SK-N-MC (cell line): ENCODE data around the gene SLC26A1.

Source experiments
- EZH2 ChIP-seq: fragments of 200-600 bp; sonication (generic); IDR thresholded peaks from one replicate; pipeline ENCODE4 v1.6.1; 2017; ENCODE audit warnings: antibody characterized with exemption
- FOXP2 ChIP-seq: optimal IDR thresholded peaks from 2 replicates; pipeline ENCODE3; 2011; ENCODE audit warnings: mild to moderate bottlenecking, moderate library complexity; ENCODE audit not compliant: insufficient read depth; ENCODE audit errors: extremely low read length, control extremely low read depth
- POLR2AphosphoS5 ChIP-seq: IDR thresholded peaks from 2 replicates; pipeline ENCODE4 v1.6.1; 2012; ENCODE audit warnings: mild to moderate bottlenecking, low read depth, low read length, borderline replicate concordance

- TF ChIP-seq POLR2AphosphoS5 (no peak), EZH2 (no peak), FOXP2 (no peak)
These were observed 24.4 kb downstream of the SLC26A1 start for GRCh38 chr4:968621-969394.
